ENCODE measurements around the gene TBC1D16. TPM values are rescaled to one million over a fixed set of nuclear protein-coding genes. Genes with fewer than 3 reads are reported as not detected.

The TBC1D16 gene
- polyA plus RNA-seq, 1 donor: 26.2 TPM

GRCh38 chr17:80025796-80026195 lies 9.9 kb downstream of the TBC1D16 start:
- DNase-seq (ENCODE audit: low read depth): no peak

- DNase-seq (ENCODE audit: low read depth): no peak
These were observed 10.5 kb downstream of the TBC1D16 start for GRCh38 chr17:80025140-80025539.

DNA sequence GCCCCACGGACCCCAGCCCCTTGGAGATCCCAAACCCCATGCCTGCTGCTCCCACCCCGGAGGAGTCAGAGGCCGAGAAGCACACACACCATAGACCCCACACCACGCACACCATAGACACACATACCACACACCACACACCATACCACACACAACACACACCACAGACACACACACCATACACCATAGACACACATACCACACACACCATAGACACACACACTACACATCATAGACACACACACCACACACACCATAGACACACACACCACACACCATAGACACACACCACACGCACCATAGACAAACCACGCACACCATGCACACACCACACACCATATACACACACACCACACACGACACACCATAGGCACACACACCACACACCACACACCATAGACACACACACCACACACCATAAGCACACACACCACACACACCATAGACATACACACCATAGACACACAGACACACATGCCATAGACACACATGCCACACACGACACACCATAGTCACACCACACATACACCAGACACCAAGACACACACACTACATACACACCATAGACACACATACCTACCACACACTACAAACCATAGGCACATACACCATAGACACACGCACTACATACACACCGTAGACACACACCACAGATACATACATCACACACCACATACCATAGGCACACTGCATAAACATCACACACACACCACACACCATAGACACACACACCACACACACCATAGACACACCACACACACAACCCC lies 11.3 kb downstream of the TBC1D16 start:
- DNase-seq (ENCODE audit: low read depth): no peak

DNA sequence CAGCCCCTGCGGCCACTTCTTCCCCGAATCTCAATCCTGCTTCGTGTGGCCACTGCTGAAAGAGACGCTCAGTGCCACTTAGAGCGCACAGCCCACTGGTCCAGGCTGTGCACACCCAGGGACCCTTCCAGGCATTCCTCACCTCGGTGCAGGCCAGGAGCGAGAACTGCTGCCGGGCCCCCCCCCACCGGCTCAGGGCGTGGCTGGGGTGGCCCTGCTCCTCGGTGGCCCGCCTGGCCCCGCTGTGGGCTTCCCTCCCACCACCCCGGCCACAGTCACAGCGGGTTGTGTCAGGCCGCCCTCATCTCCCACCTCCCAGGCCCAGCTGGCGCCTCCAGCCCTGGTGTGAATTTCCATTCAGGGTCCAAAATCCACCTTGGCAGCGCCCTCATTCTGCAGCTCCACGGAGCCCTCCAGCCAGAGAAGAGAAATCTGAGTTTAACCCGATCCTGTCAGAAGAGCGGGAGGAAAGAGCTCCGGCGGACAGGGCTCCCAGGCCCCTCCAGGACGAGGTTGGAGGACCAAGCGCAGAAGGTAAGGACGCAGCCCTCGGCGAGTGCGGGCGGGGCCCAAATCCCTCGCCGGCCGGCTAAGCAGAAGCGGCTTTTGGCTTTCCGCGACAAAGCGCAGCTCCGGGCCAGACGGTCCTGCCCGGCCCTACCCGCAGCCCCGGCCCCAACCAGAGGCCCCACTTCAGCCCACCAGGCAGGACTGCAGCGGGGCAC lies 12.0 kb downstream of the TBC1D16 start:
- no peak for DNase-seq (ENCODE audit: low read depth)

- DNase-seq (ENCODE audit: low read depth): no peak
These were observed 14.1 kb downstream of the TBC1D16 start for GRCh38 chr17:80021600-80021999.

DNA sequence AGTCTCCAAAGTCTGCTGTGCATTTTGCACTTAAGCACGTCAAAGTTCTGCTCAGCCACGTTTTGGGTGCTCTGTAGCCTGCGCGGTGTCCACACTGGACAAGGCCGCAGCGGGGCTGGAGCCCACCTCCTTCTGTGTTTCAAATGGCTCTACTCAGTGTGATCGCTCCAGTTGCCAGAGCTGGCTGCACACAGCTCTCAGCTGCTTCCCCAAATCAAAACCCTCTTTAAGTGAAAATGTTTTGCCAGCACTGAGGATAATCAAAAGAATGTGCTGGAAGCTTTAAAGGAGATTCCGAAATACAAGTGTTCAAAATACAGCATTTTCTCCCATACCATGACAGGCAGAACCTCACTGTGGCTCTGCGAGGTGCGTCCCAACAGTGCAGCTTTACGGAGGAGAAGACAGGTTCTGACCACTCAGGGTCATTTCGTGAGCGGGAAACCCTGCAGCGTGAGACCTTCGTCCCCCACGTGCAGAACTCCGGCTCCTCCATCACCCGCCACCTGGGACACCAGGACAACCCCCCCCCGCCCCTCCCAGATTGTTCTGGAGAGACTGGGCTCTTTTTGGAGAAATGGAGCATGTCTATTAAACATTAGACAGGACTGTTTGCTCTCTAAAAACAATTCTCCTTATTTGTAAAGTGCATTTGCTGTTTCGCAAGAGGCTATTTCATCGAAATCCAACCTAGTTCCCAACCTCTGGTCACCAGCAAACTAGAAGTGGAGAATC lies 16.6 kb downstream of the TBC1D16 start:
- DNase-seq (ENCODE audit: low read depth): no peak

DNA sequence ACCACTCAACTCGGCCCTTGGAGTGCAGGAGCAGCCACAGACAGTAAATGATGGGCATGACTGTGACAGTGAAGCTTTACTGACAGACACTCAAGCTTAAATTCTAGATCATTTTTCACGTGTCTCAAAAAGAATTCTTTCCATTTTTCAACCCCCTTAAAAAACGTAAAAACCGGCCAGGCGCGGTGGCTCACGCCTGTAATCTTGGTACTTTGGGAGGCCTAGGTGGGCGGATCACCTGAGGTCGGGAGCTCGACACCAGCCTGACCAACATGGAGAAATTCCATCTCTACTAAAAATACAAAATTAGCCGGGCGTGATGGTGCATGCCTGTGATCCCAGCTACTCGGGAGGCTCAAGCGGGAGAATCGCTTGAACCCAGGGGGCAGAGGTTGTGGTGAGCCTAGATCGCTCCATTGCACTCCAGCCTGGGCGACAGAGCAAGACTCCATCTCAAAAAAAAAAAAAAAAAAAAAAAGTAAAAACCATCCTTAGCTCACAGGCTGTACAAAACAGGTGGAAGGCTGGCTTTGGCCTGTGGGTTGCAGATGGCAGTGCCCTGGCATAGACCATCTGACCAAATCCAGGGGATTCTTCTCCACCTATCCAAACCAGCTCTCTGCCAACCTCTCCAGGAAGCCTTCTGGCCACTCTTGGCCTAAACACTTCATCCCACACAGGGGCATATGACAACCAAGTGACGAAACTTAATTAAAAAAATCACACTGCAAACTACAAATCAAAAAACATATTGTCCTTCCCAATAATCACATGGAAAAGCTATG lies 18.3 kb downstream of the TBC1D16 start:
- no peak for DNase-seq (ENCODE audit: low read depth)

DNA sequence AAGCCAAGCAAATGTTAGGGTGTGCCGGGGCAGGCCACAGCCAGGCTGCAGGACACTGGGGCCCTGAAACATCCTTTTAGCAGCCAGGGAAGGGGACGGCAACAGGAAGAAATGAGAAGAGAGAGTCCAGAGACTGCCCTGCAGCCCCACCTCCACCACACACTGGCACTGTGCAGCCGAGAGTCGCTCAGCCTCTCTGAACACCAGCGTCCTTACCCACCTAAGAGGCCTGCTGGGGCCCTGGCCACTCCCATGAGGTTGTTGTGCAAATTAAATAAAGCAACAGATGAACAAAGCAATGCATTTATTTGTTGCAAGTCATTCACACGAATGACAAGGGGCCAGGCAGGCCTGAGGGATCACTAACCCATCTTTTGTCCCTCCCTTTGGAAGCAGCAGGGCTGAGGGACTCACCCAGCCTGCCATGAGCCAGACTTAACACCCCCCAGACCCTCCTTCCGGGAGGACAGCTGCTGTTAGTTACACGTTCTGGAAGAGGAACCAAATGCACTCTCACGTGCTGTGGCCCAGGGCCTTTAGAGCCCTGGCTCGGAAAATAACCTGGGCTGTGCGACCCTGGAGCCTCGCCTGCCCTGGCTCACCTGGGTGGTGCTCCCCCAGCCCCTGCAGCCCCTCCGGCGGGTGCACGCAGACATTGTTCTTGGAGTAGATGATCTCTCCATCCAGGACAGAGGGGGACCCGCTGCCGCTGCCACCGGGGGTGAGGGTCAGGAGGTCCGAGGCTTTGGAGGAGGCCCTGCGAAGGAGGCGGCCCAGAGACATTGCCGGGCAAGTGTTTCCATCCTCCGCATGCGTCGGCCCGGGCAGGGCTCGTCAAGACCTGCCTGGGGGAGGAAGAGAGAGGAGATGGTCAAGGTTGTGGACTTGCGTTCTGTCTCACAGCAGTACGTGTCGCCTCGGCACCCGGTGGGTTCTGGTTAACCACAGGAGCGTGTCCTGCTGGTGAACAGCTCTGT lies 22.6 kb downstream of the TBC1D16 start:
- DNase-seq (ENCODE audit: low read depth): no peak

- no peak for DNase-seq (ENCODE audit: low read depth)
These were observed 23.6 kb downstream of the TBC1D16 start for GRCh38 chr17:80011989-80012555.

DNA sequence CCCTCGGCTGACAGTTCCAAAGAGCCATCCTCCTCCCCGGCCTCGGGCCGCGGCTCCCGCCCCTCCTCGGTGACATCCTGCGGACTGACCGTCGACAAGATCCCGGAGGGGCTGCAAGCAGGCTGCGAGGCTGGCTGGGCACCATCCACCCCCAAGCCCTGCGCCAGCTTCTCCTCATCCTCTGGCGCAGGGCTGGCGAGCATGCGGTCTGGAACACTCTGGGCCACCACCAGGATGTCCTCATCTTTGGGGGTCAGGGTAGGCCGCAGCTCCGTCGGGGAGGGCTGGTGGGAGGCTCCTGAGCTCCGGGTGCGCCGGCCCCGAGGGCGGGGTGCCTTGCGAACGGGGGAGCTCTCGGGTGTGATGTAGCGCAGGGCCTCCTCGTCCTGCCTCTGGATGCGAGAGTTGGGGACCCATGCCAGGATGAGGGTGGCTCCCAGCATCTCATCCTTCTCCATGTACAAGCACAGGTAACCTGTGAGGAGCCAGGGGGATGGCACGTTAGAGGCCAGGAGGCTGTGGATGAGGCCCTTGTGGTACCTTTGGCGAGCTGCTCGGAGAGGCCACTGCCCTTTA lies 25.3 kb downstream of the TBC1D16 start:
- DNase-seq (ENCODE audit: low read depth): no peak

DNA sequence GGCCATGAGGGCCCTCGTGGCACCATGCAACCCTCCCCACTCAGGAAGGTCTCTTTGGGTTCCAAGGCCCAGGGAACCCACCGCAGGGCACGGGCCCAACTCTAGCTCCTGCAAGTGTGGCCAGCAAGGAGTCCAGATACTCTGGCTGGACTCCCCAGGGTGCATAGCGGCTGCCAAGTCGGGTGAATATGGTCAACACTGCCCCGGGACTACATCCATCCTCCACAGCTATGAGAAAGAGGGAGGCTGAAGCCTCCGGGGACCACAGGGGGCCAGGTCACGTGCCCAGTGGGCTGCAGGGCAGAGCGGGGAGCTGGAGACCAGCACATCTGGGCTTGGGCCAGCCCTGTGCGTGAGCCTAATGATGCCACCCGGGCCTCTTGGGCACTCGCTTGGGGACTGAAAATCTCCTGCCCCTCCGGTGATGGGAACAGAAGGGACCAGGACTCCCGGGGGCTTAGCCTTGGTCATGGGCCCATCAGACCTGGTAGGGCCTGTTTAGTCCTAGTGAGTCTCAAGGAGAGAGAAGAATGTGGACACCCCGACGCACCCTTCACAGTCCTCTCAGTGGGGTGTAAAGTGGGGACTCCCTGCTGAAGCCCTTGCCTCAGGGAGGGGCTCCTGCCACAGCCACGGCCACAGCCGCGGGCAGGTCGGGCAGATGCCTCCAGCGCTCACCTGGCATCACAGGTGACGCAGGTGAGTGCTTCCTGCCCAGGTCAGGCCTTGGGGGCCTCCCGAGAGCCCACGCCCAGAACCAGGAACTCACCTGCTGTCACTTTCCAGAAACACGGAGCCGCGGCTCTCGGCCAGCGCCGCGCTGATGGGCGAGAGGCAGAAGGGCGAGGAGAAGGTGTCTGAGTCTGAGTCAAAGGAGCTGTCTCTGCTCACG lies 26.0 kb downstream of the TBC1D16 start:
- no peak for DNase-seq (ENCODE audit: low read depth)

DNA sequence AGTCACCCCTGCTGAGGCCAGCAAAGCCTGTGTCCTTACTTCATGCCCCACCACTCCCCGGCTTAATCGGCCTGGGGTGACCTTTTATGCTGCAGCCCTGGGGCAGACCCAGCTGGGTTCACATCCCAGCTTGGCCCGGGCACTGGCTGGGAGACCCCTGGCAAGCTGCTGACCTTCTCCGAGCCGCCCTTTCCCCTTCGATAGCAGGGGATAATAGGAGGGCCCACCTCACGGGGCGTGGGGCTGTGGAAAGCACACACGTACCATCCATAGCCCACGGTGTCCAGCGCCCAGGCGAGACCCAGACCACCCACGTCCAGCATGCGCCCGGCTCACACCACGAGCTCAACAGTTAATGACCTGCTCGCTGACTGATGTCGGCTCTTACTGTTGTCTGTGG lies 26.8 kb downstream of the TBC1D16 start:
- no peak for DNase-seq (ENCODE audit: low read depth)

- no peak for DNase-seq (ENCODE audit: low read depth)
These were observed 27.3 kb downstream of the TBC1D16 start for GRCh38 chr17:80008383-80008840.

GRCh38 chr17:80007939-80008338 lies 27.7 kb downstream of the TBC1D16 start:
- DNase-seq (ENCODE audit: low read depth): no peak

- DNase-seq (ENCODE audit: low read depth): no peak
These were observed 28.6 kb downstream of the TBC1D16 start for GRCh38 chr17:80006811-80007752.

- DNase-seq (ENCODE audit: low read depth): no peak
These were observed 29.3 kb downstream of the TBC1D16 start for GRCh38 chr17:80006339-80006720.
